Measurements from ENCODE around the gene ANKRD55. TPM values are rescaled to one million over a fixed set of nuclear protein-coding genes. Genes with fewer than 3 reads are reported as not detected.

ANKRD55 gene
- total RNA-seq: under 1 TPM in 1 of 10 donors, not detected in 9; 0.72 TPM
- under 1 TPM in 1 of 2 donors, not detected in 1; 0.01 TPM for polyA plus RNA-seq
- long read RNA-seq, donor 1: 0 reads
- long read RNA-seq, donor 2: 0 reads
- long read RNA-seq, donor 3: 0 reads

DNA sequence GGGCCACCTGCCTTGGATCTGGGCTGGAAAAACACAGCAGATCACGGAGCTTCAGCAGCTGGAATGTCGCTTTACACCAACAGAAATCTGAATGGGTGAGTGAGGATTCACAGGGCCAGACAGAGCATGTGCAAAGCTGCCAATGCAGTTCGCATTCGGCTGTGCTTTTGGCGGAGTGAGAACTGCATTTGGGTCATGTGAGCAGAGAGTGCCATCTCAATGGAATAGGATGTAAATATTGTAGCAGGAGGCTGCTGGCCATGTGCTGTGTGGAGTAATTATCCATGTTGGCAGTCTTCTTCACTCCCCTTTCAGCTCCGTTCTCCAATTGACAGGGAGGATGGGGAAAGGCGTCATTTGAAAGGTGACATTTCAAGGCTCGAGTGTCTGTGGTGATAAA lies at the start of gene ANKRD55:
ANKRD55 (minus strand) TSS at position 101 of the 400 bp plus-strand sequence. CDS start 417 bp downstream, outside the sequence.
- H3K36me3 ChIP-seq: no peaks in the 10 kb centered on the region
- intact Hi-C loops (cut with DNase I): no loop called here
- peaks cover 0 to 4% (median 0%) of the 10 kb centered on the region in 11 donors for H3K9me3 ChIP-seq
- no peaks in the 10 kb centered on the region for H3K4me1 ChIP-seq
- H3K4me3 ChIP-seq: no peak within 1 kb of the TSS
- peak in 2 of 8 donors; percentile 20 to 37 for ATAC-seq
- no peak within 1 kb of the TSS for H3K27ac ChIP-seq
- WGBS, 2 donors: 46 to 56% methylated on average over 8 of the region's 8 CpGs
- H3K27me3 ChIP-seq: peaks cover 0 to 17% (median 0%) of the 10 kb centered on the region in 7 donors
- TF ChIP-seq, protein P1, sequence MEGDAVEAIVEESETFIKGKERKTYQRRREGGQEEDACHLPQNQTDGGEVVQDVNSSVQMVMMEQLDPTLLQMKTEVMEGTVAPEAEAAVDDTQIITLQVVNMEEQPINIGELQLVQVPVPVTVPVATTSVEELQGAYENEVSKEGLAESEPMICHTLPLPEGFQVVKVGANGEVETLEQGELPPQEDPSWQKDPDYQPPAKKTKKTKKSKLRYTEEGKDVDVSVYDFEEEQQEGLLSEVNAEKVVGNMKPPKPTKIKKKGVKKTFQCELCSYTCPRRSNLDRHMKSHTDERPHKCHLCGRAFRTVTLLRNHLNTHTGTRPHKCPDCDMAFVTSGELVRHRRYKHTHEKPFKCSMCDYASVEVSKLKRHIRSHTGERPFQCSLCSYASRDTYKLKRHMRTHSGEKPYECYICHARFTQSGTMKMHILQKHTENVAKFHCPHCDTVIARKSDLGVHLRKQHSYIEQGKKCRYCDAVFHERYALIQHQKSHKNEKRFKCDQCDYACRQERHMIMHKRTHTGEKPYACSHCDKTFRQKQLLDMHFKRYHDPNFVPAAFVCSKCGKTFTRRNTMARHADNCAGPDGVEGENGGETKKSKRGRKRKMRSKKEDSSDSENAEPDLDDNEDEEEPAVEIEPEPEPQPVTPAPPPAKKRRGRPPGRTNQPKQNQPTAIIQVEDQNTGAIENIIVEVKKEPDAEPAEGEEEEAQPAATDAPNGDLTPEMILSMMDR (IDR thresholded peaks at IDR 0.05): no peak
- DNase-seq: no peak

DNA sequence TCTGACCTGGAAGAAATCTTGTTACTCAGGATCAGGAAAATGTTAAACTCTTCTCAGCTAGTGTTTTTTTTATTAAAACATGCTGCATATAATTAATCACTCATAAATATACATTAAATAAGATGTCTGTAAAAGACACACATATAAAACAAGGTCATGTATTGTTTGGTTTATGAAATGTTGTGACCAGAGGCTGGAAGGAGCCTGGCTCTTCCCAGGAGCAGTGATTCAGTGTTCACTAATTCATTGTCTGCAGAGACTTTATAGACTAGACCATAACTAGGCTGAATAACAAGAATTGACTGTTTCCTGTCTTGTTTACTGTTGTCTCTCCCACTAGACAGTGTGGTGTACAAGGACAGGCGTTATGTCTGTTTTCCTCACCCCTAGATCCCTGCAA lies 49.1 kb upstream of the ANKRD55 start:
- H3K27me3 ChIP-seq: no peaks in the 10 kb centered on the region
- intact Hi-C loops (cut with DNase I): loop anchor here in 1 of 10 donors (10.0 kb wide), 1 partner anchor 303 kb away; no protein-coding TSS in a partner anchor
- TF ChIP-seq, protein P1 (IDR thresholded peaks at IDR 0.05): no peak
- DNase-seq (no peak), ATAC-seq (no peak)
- no peak overlapping the region for H3K4me3 ChIP-seq
- no peaks in the 10 kb centered on the region for H3K36me3 ChIP-seq
- H3K27ac ChIP-seq: no peak overlapping the region
- WGBS, 2 donors: 93 to 100% methylated on average over 1 of the region's 1 CpG
- H3K4me1 ChIP-seq: peaks cover 4 to 31% (median 17%) of the 10 kb centered on the region in 9 donors
- peaks cover 0 to 10% (median 0%) of the 10 kb centered on the region in 11 donors for H3K9me3 ChIP-seq

DNA sequence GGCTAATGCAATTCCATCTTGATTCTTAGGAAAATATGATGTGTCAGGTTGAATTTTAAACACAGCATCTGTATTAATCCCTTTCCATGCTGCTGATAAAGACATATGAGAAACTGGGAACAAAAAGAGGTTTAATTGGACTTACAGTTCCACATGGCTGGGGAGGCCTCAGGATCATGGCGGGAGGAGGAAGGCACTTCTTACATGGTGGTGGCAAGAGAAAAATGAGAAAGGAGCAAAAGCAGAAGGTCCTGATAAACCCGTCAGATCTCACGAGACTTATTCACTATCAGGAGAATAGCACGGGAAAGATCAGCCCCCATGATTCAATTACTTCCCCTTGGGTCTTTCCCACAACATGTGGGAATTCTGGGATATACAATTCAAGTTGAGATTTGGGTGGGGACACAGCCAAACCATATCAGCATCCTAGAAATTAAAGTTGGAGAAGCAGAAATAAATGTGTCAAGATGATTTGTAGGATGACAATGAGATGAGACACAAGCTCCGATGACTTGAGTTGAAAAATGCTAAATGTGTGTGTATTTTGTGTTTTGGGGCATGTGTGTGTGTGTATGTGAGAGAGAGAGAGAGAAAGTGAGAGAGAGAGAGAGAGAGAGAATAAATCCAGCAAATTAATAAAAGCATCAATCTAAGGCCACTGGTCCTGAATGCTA lies 48.5 kb upstream of the ANKRD55 start:
- intact Hi-C loops (cut with DNase I): loop anchor here in 1 of 10 donors (10.0 kb wide), 1 partner anchor 303 kb away; no protein-coding TSS in a partner anchor
- Histone ChIP-seq H3K27ac (no peak overlapping the region), H3K4me1 (peaks cover 4 to 31% (median 17%) of the 10 kb centered on the region in 9 donors), H3K4me3 (no peak overlapping the region), H3K36me3 (no peaks in the 10 kb centered on the region), H3K27me3 (no peaks in the 10 kb centered on the region), H3K9me3 (peaks cover 0 to 10% (median 0%) of the 10 kb centered on the region in 11 donors)
- TF ChIP-seq, protein P1 (IDR thresholded peaks at IDR 0.05): no peak
- no peak for ATAC-seq
- WGBS, 2 donors: 83 to 86% methylated on average over 5 of the region's 5 CpGs
- DNase-seq: no peak

DNA sequence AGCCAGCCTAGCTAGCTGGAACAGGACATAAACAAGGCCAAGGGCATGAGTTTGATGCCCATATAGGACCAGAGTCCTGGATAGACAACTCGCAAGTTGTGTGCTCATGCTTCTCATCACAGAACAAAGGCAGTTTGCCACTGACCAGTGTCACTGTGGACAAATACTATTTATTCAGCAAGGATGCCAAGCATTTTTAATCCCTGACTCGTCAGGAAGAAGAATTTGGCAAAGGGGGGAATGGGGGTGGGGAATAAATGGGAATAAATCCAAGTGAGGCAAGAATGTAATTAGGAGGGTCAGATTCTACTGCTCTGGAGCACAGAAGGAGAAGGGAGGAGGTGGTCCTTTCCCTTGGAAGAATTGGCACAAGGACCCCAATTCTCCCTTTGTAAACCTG lies 46.8 kb upstream of the ANKRD55 start:
- no peak overlapping the region for H3K4me3 ChIP-seq
- peak overlapping the region in 1 of 10 donors; percentile 15 for H3K27ac ChIP-seq
- H3K4me1 ChIP-seq: peaks cover 4 to 22% (median 15%) of the 10 kb centered on the region in 9 donors
- intact Hi-C loops (cut with DNase I): loop anchor here in 6 of 10 donors (10.0 kb wide), 5 partner anchors 195 to 855 kb away; no protein-coding TSS in a partner anchor
- 10 to 34% methylated on average over 2 of the region's 2 CpGs for WGBS, 2 donors
- DNase-seq (no peak), ATAC-seq (peak in 5 of 8 donors; percentile 34 to 52 (median 43))
- no peaks in the 10 kb centered on the region for H3K36me3 ChIP-seq
- peaks cover 0 to 10% (median 0%) of the 10 kb centered on the region in 11 donors for H3K9me3 ChIP-seq
- no peaks in the 10 kb centered on the region for H3K27me3 ChIP-seq
- TF ChIP-seq, protein P1 (IDR thresholded peaks at IDR 0.05): no peak
